WI38 (cell line): ENCODE results near the gene SULT2B1.

ENCODE experiments used
- H3K4me3 ChIP-seq: 2 replicates; pipeline ENCODE4 v1.5.1; 2011; ENCODE audit warnings: low read depth, mild to moderate bottlenecking, control low read depth, low read length
- TF ChIP-seq, protein P1 (sequence below): IDR thresholded peaks from 2 replicates; pipeline ENCODE4 v1.5.1; 2012; ENCODE audit warnings: low read depth, mild to moderate bottlenecking, control low read depth, low read length

The SULT2B1 gene

DNA sequence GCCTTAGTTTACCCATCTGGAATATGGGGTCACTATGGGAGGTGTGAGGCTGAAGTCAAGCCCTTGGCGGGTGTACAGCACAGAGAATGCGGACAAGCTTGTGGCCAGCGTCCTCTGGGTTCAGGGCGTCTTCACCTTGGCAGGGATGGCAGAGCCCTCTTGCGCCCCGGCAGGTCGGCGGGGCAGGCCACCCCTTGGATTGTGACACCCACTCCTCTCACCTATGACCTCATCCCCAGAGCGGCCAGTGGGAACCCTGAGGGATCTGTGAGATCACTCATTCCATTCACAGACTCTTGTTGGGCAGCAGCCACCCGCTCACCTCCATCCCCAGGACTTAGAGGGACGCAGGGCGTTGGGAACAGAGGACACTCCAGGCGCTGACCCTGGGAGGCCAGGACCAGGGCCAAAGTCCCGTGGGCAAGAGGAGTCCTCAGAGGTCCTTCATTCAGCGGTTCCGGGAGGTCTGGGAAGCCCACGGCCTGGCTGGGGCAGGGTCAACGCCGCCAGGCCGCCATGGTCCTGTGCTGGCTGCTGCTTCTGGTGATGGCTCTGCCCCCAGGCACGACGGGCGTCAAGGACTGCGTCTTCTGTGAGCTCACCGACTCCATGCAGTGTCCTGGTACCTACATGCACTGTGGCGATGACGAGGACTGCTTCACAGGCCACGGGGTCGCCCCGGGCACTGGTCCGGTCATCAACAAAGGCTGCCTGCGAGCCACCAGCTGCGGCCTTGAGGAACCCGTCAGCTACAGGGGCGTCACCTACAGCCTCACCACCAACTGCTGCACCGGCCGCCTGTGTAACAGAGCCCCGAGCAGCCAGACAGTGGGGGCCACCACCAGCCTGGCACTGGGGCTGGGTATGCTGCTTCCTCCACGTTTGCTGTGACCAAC lies 54.7 kb downstream of the SULT2B1 start, which contains the start of gene SPACA4:
Gene SPACA4, plus strand, starts transcription at position 280 of the 896 bp plus-strand sequence. Its CDS starts 237 bp downstream, at position 517.
- no peak within 1 kb of the TSS for H3K4me3 ChIP-seq
- TF ChIP-seq, protein P1, sequence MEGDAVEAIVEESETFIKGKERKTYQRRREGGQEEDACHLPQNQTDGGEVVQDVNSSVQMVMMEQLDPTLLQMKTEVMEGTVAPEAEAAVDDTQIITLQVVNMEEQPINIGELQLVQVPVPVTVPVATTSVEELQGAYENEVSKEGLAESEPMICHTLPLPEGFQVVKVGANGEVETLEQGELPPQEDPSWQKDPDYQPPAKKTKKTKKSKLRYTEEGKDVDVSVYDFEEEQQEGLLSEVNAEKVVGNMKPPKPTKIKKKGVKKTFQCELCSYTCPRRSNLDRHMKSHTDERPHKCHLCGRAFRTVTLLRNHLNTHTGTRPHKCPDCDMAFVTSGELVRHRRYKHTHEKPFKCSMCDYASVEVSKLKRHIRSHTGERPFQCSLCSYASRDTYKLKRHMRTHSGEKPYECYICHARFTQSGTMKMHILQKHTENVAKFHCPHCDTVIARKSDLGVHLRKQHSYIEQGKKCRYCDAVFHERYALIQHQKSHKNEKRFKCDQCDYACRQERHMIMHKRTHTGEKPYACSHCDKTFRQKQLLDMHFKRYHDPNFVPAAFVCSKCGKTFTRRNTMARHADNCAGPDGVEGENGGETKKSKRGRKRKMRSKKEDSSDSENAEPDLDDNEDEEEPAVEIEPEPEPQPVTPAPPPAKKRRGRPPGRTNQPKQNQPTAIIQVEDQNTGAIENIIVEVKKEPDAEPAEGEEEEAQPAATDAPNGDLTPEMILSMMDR, result no peak

DNA sequence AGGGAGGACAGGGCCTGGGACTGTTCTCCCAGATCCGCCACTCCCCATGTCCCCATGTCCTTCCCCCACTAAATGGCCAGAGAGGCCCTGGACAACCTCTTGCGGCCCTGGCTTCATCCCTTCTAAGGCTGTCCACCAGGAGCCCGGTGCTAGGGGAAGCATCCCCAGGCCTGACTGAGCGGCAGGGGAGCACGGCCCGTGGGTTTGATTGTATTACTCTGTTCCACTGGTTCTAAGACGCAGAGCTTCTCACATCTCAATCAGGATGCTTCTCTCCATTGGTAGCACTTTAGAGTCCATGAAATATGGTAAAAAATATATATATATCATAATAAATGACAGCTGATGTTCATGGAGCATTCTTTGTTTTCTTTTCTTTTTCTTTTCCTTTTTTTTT lies 55.4 kb downstream of the SULT2B1 start:
- TF ChIP-seq, protein P1, result no peak
- no peak overlapping the region for H3K4me3 ChIP-seq

- TF ChIP-seq, protein P1, result peak; percentile 59
- H3K4me3 ChIP-seq, result no peak overlapping the region
Measured at GRCh38 chr19:48608798-48609263, 56.9 kb downstream of the SULT2B1 start.

- H3K4me3 ChIP-seq, result no peak overlapping the region
- TF ChIP-seq, protein P1, result no peak
Measured at GRCh38 chr19:48609571-48610108, 57.7 kb downstream of the SULT2B1 start.

GRCh38 chr19:48611872-48612271 lies 59.9 kb downstream of the SULT2B1 start:
- TF ChIP-seq, protein P1, result no peak
- no peak overlapping the region for H3K4me3 ChIP-seq

GRCh38 chr19:48613024-48613851 lies 61.3 kb downstream of the SULT2B1 start:
- no peak overlapping the region for H3K4me3 ChIP-seq
- TF ChIP-seq, protein P1, result no peak
